B cell (primary cell): Measurements from ENCODE around the gene GJB2. TPM values are rescaled to one million over a fixed set of nuclear protein-coding genes. Genes with fewer than 3 reads are reported as not detected.

Source experiments
- ATAC-seq: fragments of 200-7000 bp; cut with Tn5 transposase; one replicate; pipeline ENCODE4 v1.10.0; 2021; ENCODE audit warnings: low read depth, mild to moderate bottlenecking, moderate number of reproducible peaks, moderate library complexity
- CTCF ChIA-PET: fragments of 350-600 bp; sonication (Branson Sonifier 250); formaldehyde crosslinking; loops from one replicate; lab custom pipeline; 2021; ENCODE audit warnings: antibody characterized with exemption, inconsistent platforms; lab: Charles Lee
- POLR2A ChIA-PET: fragments of 350-600 bp; sonication (Branson Sonifier 250); formaldehyde crosslinking; loops from one replicate; lab custom pipeline; 2021; ENCODE audit warnings: antibody characterized with exemption; lab: Charles Lee
- DNase-seq: peaks from one replicate; pipeline ENCODE4 v3.0.0; 2013
- H2AFZ ChIP-seq: 2 replicates; pipeline ENCODE4 v1.6.1; 2012; ENCODE audit warnings: mild to moderate bottlenecking, low read depth, low read length; ENCODE audit not compliant: insufficient read depth, poor library complexity, severe bottlenecking
- H3K27ac ChIP-seq, 2 donors: 1 replicate in 1 of 2; 2 replicates in 1 of 2; pipeline ENCODE4 v1.5.1; 2012 to 2013; ENCODE audit warnings: low read length in 2 of 2, mild to moderate bottlenecking in 2 of 2, moderate library complexity in 1 of 2
- H3K27me3 ChIP-seq, 4 experiments: fragments of 200-600 bp in 1 of 4; sonication (generic) in 1 of 4; replicated peaks in 1 of 4; 1 replicate in 2 of 4; 2 replicates in 2 of 4; pipeline versions ENCODE4 v1.6.1 to v1.7.0; 2013 to 2016; ENCODE audit warnings: low read length in 3 of 4, mild to moderate bottlenecking in 2 of 4, mixed read lengths in 1 of 4, moderate library complexity in 1 of 4; ENCODE audit not compliant: insufficient read depth in 4 of 4, control insufficient read depth in 3 of 4; ENCODE audit errors: control extremely low read depth in 1 of 4
- H3K36me3 ChIP-seq, 2 experiments: replicated peaks in 1 of 2; 1 replicate in 1 of 2; 2 replicates in 1 of 2; pipeline versions ENCODE4 v1.6.1 to v1.7.1; 2013; ENCODE audit warnings: low read length in 1 of 2; ENCODE audit not compliant: insufficient read depth in 2 of 2, control insufficient read depth in 1 of 2; ENCODE audit errors: control extremely low read depth in 1 of 2, extremely low read depth in 1 of 2
- H3K4me1 ChIP-seq, 2 donors: fragments of 200-600 bp in 1 of 2; sonication (generic) in 1 of 2; 1 replicate in 1 of 2; 2 replicates in 1 of 2; pipeline versions ENCODE4 v1.5.1 to v1.6.1; 2013 to 2017; ENCODE audit warnings: low read length in 2 of 2; ENCODE audit not compliant: control insufficient read depth in 2 of 2, insufficient read depth in 2 of 2
- H3K4me2 ChIP-seq: replicated peaks from 2 replicates; pipeline ENCODE3; 2012; ENCODE audit warnings: mild to moderate bottlenecking, low read depth, low read length; ENCODE audit not compliant: poor library complexity, severe bottlenecking
- H3K4me3 ChIP-seq, 5 experiments: fragments of 200-600 bp in 1 of 5; sonication (generic) in 1 of 5; 1 replicate in 3 of 5; 2 replicates in 2 of 5; pipeline versions ENCODE4 v1.5.1 to v1.7.0; 2011 to 2016; ENCODE audit warnings: low read length in 4 of 5, mild to moderate bottlenecking in 4 of 5, low read depth in 2 of 5, control low read depth in 1 of 5, moderate library complexity in 1 of 5; ENCODE audit not compliant: insufficient read depth in 1 of 5; ENCODE audit errors: control extremely low read depth in 1 of 5, extremely low read depth in 1 of 5
- H3K79me2 ChIP-seq: fragments of 200-600 bp; sonication (generic); one replicate; pipeline ENCODE4 v1.6.0; 2016; ENCODE audit warnings: low read length; ENCODE audit not compliant: control insufficient read depth, insufficient read depth
- H3K9ac ChIP-seq: fragments of 200-600 bp; sonication (generic); 2 replicates; pipeline ENCODE4 v1.6.1; 2017; ENCODE audit warnings: mild to moderate bottlenecking, low read length, moderate library complexity
- H3K9me3 ChIP-seq, 3 donors: one replicate each; pipeline versions ENCODE4 v1.6.1 to v1.7.1; 2013; ENCODE audit warnings: low read length in 2 of 3; ENCODE audit not compliant: control insufficient read depth in 2 of 3, insufficient read depth in 1 of 3; ENCODE audit errors: control extremely low read depth in 1 of 3
- H4K20me1 ChIP-seq: 2 replicates; pipeline ENCODE4 v1.6.0; 2012; ENCODE audit warnings: mild to moderate bottlenecking, low read length; ENCODE audit not compliant: insufficient read depth, control insufficient read depth, poor library complexity, severe bottlenecking
- H3K27ac Mint-ChIP-seq: one replicate; pipeline ENCODE4 v1.8.0; 2021; ENCODE audit warnings: mixed read lengths
- H3K27me3 Mint-ChIP-seq: one replicate; pipeline ENCODE4 v1.8.0; 2021; ENCODE audit warnings: mixed read lengths
- H3K4me1 Mint-ChIP-seq: one replicate; pipeline ENCODE4 v1.8.0; 2021; ENCODE audit warnings: mixed read lengths
- H3K4me3 Mint-ChIP-seq: one replicate; pipeline ENCODE4 v1.8.0; 2021; ENCODE audit warnings: mixed read lengths
- H3K9me3 Mint-ChIP-seq: one replicate; pipeline ENCODE4 v1.8.0; 2022; ENCODE audit warnings: mixed read lengths; ENCODE audit not compliant: insufficient read depth
- CTCF ChIP-seq: fragments of 200-600 bp; IDR thresholded peaks from one replicate; pipeline ENCODE4 v1.8.0; 2022; ENCODE audit warnings: antibody characterized with exemption, mild to moderate bottlenecking
- EZH2 ChIP-seq: IDR thresholded peaks from 2 replicates; pipeline ENCODE4 v1.6.1; 2012; ENCODE audit warnings: borderline replicate concordance, low read depth, mild to moderate bottlenecking, moderate library complexity, low read length; ENCODE audit not compliant: insufficient read depth, poor library complexity, severe bottlenecking
- WGBS: methylation state at CpG from one replicate; pipeline ENCODE4 v1.1.5; 2013; ENCODE audit warnings: missing lambda C conversion rate; ENCODE audit not compliant: insufficient coverage; 5-methylcytosine and 5-hydroxymethylcytosine counted together
- intact Hi-C: fragments of 100-400 bp; cut with micrococcal nuclease; formaldehyde crosslinking; loops from one replicate; pipeline ENCODE4 v1.10.0; 2022
- polyA plus RNA-seq: library from polyadenylated mRNA; depleted of rRNA; stranded (reverse); fragments of >200 nt; gene quantifications from 2 replicates; pipeline ENCODE4 v1.2.3, GENCODE V29; 2012
- total RNA-seq, 2 donors: library from RNA; stranded (reverse); fragments of 120-200 nt in 1 of 2; gene quantifications; 1 replicate in 1 of 2; 2 replicates in 1 of 2; pipeline versions ENCODE4 v1.2.3 to v1.2.4, GENCODE V29; 2013 to 2022

Gene GJB2
- total and polyA plus RNA-seq, 2 donors (not counting 1 experiment from before 2014, with no cell fraction given), result not detected

GRCh38 chr13:20161275-20161950 lies 31.3 kb downstream of the GJB2 start:
- POLR2A ChIA-PET, result no interaction called here
- peak overlapping the region; percentile 89 for H3K4me3 Mint-ChIP-seq
- peaks cover 0 to 4% (median 4%) of the 10 kb centered on the region in 3 donors for H3K9me3 ChIP-seq
- H3K4me1 ChIP-seq, result peaks cover 15 to 20% of the 10 kb centered on the region in 2 donors
- CTCF ChIA-PET, result interaction anchor here (0.7 to 2.4 kb wide), 5 partner anchors 15 to 271 kb away, joined by 3 to 8 read pairs (median 3); no protein-coding TSS in a partner anchor
- no peaks in the 10 kb centered on the region for H3K36me3 ChIP-seq
- H3K9ac ChIP-seq, result peak overlapping the region; percentile 65
- peak; percentile 86 for DNase-seq
- intact Hi-C loops, result loop anchor here (5.0 kb wide), 2 partner anchors 299 to 379 kb away; partner anchors contain the start of genes PSPC1 and ZMYM5
- H3K4me2 ChIP-seq, result peak overlapping the region; percentile 86
- no peaks in the 10 kb centered on the region for H3K9me3 Mint-ChIP-seq
- H3K27me3 ChIP-seq, result peaks cover 0 to 6% (median 1%) of the 10 kb centered on the region in 4 experiments
- peak overlapping the region; percentile 84 for H2AFZ ChIP-seq
- no peaks in the 10 kb centered on the region for H4K20me1 ChIP-seq
- ATAC-seq, result peak; percentile 70
- H3K4me1 Mint-ChIP-seq, result peaks cover 24% of the 10 kb centered on the region
- H3K79me2 ChIP-seq, result no peaks in the 10 kb centered on the region
- peak overlapping the region in 1 of 2 donors; percentile 91 for H3K27ac ChIP-seq
- H3K4me3 ChIP-seq, result peak overlapping the region in 4 of 5 experiments; percentile 44 to 66 (median 60)
- H3K27ac Mint-ChIP-seq, result peak overlapping the region; percentile 80
- H3K27me3 Mint-ChIP-seq, result peaks cover 20% of the 10 kb centered on the region
- TF ChIP-seq EZH2 (no peak), CTCF (no peak)
- under 1% methylated on average over 79 of the region's 79 CpGs for WGBS
